Mesenchymal stem cell (in vitro differentiated cells and primary cell): Measurements from ENCODE around the gene DCAF12.
A peak's percentile ranks its signal among the peaks of the same experiment; 100 is the strongest.

Source experiments
- DNase-seq: peaks from one replicate; pipeline ENCODE4 v3.0.0-alpha.2; 2013
- H2AFZ ChIP-seq: one replicate; pipeline ENCODE4 v1.6.1; 2013; ENCODE audit warnings: low read depth, mild to moderate bottlenecking, control low read depth, inconsistent platforms, low read length, moderate library complexity
- H2AK5ac ChIP-seq: 2 replicates; pipeline ENCODE4 v1.6.1; 2013; ENCODE audit warnings: low read length, moderate library complexity, mild to moderate bottlenecking, inconsistent platforms; ENCODE audit not compliant: severe bottlenecking
- H2BK120ac ChIP-seq: one replicate; pipeline ENCODE4 v1.6.1; 2013; ENCODE audit warnings: low read depth, mild to moderate bottlenecking, inconsistent platforms, low read length, moderate library complexity
- H2BK12ac ChIP-seq, 2 experiments: one replicate each; pipeline ENCODE4 v1.6.1; 2013; ENCODE audit warnings: inconsistent platforms in 2 of 2, low read length in 2 of 2, mild to moderate bottlenecking in 2 of 2, moderate library complexity in 2 of 2, control low read depth in 1 of 2
- H2BK15ac ChIP-seq: one replicate; pipeline ENCODE4 v1.6.1; 2013; ENCODE audit warnings: mild to moderate bottlenecking, low read depth, inconsistent platforms; ENCODE audit not compliant: poor library complexity, severe bottlenecking
- H2BK5ac ChIP-seq: 2 replicates; pipeline ENCODE4 v1.6.1; 2013; ENCODE audit warnings: low read depth, mild to moderate bottlenecking, low read length, control low read depth, inconsistent platforms; ENCODE audit not compliant: poor library complexity, severe bottlenecking
- H3K14ac ChIP-seq, 2 experiments: one replicate each; pipeline ENCODE4 v1.6.1; 2013; ENCODE audit warnings: inconsistent platforms in 2 of 2, low read length in 2 of 2, control low read depth in 1 of 2, mild to moderate bottlenecking in 1 of 2, moderate library complexity in 1 of 2
- H3K18ac ChIP-seq, 2 experiments: one replicate each; pipeline ENCODE4 v1.6.1; 2013; ENCODE audit warnings: inconsistent platforms in 2 of 2, low read length in 2 of 2, control low read depth in 1 of 2, low read depth in 1 of 2, mild to moderate bottlenecking in 1 of 2
- H3K23ac ChIP-seq, 2 experiments: one replicate each; pipeline ENCODE4 v1.6.1; 2013; ENCODE audit warnings: inconsistent platforms in 2 of 2, low read length in 2 of 2, mild to moderate bottlenecking in 2 of 2, moderate library complexity in 2 of 2, control low read depth in 1 of 2
- H3K27ac ChIP-seq: 2 replicates; pipeline ENCODE4 v1.5.1; 2013; ENCODE audit warnings: mild to moderate bottlenecking, moderate library complexity, low read length, control low read depth, inconsistent platforms; ENCODE audit not compliant: poor library complexity, severe bottlenecking
- H3K27me3 ChIP-seq, 2 experiments: 2 replicates each; pipeline versions ENCODE4 v1.6.1 to v1.7.0; 2013; ENCODE audit warnings: low read length in 2 of 2, mild to moderate bottlenecking in 2 of 2, moderate library complexity in 2 of 2, control low read depth in 1 of 2, inconsistent platforms in 1 of 2; ENCODE audit not compliant: control insufficient read depth in 1 of 2, insufficient read depth in 1 of 2
- H3K36me3 ChIP-seq, 2 experiments: 2 replicates each; pipeline versions ENCODE4 v1.6.1 to v1.7.0; 2013; ENCODE audit warnings: low read length in 2 of 2, control low read depth in 1 of 2, inconsistent platforms in 1 of 2, low read depth in 1 of 2, mild to moderate bottlenecking in 1 of 2; ENCODE audit not compliant: insufficient read depth in 2 of 2, control insufficient read depth in 1 of 2
- H3K4ac ChIP-seq, 2 experiments: one replicate each; pipeline ENCODE4 v1.6.1; 2013; ENCODE audit warnings: inconsistent platforms in 2 of 2, low read length in 2 of 2, mild to moderate bottlenecking in 2 of 2, moderate library complexity in 2 of 2, control low read depth in 1 of 2, low read depth in 1 of 2
- H3K4me1 ChIP-seq: 2 replicates; pipeline ENCODE4 v1.6.1; 2013; ENCODE audit warnings: low read depth, low read length, control low read depth; ENCODE audit not compliant: control insufficient read depth, insufficient read depth
- H3K4me2 ChIP-seq: 2 replicates; pipeline ENCODE4 v1.6.1; 2013; ENCODE audit warnings: low read length, mild to moderate bottlenecking, inconsistent platforms; ENCODE audit not compliant: poor library complexity, severe bottlenecking
- H3K4me3 ChIP-seq, 2 experiments: 2 replicates each; pipeline versions ENCODE4 v1.5.1 to v1.7.0; 2013; ENCODE audit warnings: low read length in 2 of 2, mild to moderate bottlenecking in 2 of 2, control low read depth in 1 of 2, low read depth in 1 of 2; ENCODE audit not compliant: insufficient read depth in 1 of 2
- H3K79me1 ChIP-seq: replicated peaks from 2 replicates; pipeline ENCODE4 v1.6.1; 2013; ENCODE audit warnings: mild to moderate bottlenecking, control low read depth, low read length, inconsistent platforms; ENCODE audit not compliant: poor library complexity, severe bottlenecking
- H3K9ac ChIP-seq: 2 replicates; pipeline ENCODE4 v1.7.0; 2013; ENCODE audit warnings: mild to moderate bottlenecking, low read length, moderate library complexity
- H3K9me3 ChIP-seq: 2 replicates; pipeline ENCODE4 v1.7.0; 2013; ENCODE audit warnings: mild to moderate bottlenecking, low read length; ENCODE audit not compliant: control insufficient read depth
- H4K8ac ChIP-seq: one replicate; pipeline ENCODE4 v1.6.1; 2013; ENCODE audit warnings: inconsistent platforms, mild to moderate bottlenecking, low read length, moderate library complexity
- H4K91ac ChIP-seq: one replicate; pipeline ENCODE4 v1.6.1; 2013; ENCODE audit warnings: mild to moderate bottlenecking, low read length, inconsistent platforms
- WGBS: methylation state at CpG from one replicate; pipeline ENCODE4 v1.1.7; 2013; ENCODE audit warnings: mixed read lengths; 5-methylcytosine and 5-hydroxymethylcytosine counted together

Gene DCAF12

GRCh38 chr9:34072868-34073590, 53.5 kb downstream of the DCAF12 start:
- Histone ChIP-seq H2BK120ac (peak overlapping the region; percentile 51), H2AFZ (peak overlapping the region; percentile 46), H3K14ac (no peak overlapping the region), H2BK5ac (peak overlapping the region; percentile 73), H3K9me3 (no peaks in the 10 kb centered on the region), H3K36me3 (no peaks in the 10 kb centered on the region), H2BK15ac (no peak overlapping the region), H4K8ac (peak overlapping the region; percentile 29), H3K4me1 (peaks cover 15% of the 10 kb centered on the region), H2BK12ac (peak overlapping the region in 1 of 2 experiments; percentile 17), H3K23ac (no peak overlapping the region), H3K4ac (peak overlapping the region in 1 of 2 experiments; percentile 87), H3K9ac (peak overlapping the region; percentile 27), H3K4me3 (no peak overlapping the region), H3K27me3 (no peaks in the 10 kb centered on the region), H3K27ac (peak overlapping the region; percentile 93), H3K79me1 (no peaks in the 10 kb centered on the region), H4K91ac (no peak overlapping the region), H3K18ac (peak overlapping the region in 1 of 2 experiments; percentile 31), H2AK5ac (peak overlapping the region; percentile 91), H3K4me2 (peak overlapping the region; percentile 3)
- DNase-seq: peak; percentile 83
- WGBS: 36% methylated on average over 5 of the region's 5 CpGs

GRCh38 chr9:34072410-34072809, 54.1 kb downstream of the DCAF12 start:
- Histone ChIP-seq H2BK15ac (no peak overlapping the region), H3K79me1 (no peaks in the 10 kb centered on the region), H2BK12ac (peak overlapping the region in 1 of 2 experiments; percentile 17), H2BK120ac (peak overlapping the region; percentile 51), H2AFZ (peak overlapping the region; percentile 29), H3K4ac (peak overlapping the region in 1 of 2 experiments; percentile 58), H2BK5ac (peak overlapping the region; percentile 49), H3K18ac (peak overlapping the region in 1 of 2 experiments; percentile 31), H3K4me1 (peaks cover 15% of the 10 kb centered on the region), H3K9me3 (no peaks in the 10 kb centered on the region), H4K8ac (peak overlapping the region; percentile 77), H3K36me3 (no peaks in the 10 kb centered on the region), H3K4me2 (no peak overlapping the region), H3K23ac (no peak overlapping the region), H4K91ac (no peak overlapping the region), H3K27me3 (no peaks in the 10 kb centered on the region), H3K9ac (peak overlapping the region; percentile 27), H3K14ac (no peak overlapping the region), H2AK5ac (peak overlapping the region; percentile 91), H3K27ac (peak overlapping the region; percentile 93), H3K4me3 (no peak overlapping the region)
- 93% methylated on average over 2 of the region's 2 CpGs for WGBS
- DNase-seq: no peak

GRCh38 chr9:34070606-34071324, 55.7 kb downstream of the DCAF12 start:
- no peak overlapping the region for H3K4me2 ChIP-seq
- H3K9me3 ChIP-seq: no peaks in the 10 kb centered on the region
- H2BK5ac ChIP-seq: no peak overlapping the region
- H4K8ac ChIP-seq: no peak overlapping the region
- no peaks in the 10 kb centered on the region for H3K79me1 ChIP-seq
- H3K4ac ChIP-seq: no peak overlapping the region
- no peak overlapping the region for H3K27ac ChIP-seq
- H2BK15ac ChIP-seq: no peak overlapping the region
- H2BK12ac ChIP-seq: no peak overlapping the region
- H3K18ac ChIP-seq: no peak overlapping the region
- no peak overlapping the region for H3K4me3 ChIP-seq
- H3K27me3 ChIP-seq: no peaks in the 10 kb centered on the region
- H2BK120ac ChIP-seq: no peak overlapping the region
- no peak overlapping the region for H3K14ac ChIP-seq
- peaks cover 15% of the 10 kb centered on the region for H3K4me1 ChIP-seq
- H3K9ac ChIP-seq: no peak overlapping the region
- no peak overlapping the region for H3K23ac ChIP-seq
- no peaks in the 10 kb centered on the region for H3K36me3 ChIP-seq
- H2AFZ ChIP-seq: no peak overlapping the region
- no peak overlapping the region for H2AK5ac ChIP-seq
- H4K91ac ChIP-seq: no peak overlapping the region
- 88% methylated on average over 5 of the region's 5 CpGs for WGBS
- DNase-seq: no peak

- H3K4me2 ChIP-seq: no peak overlapping the region
Measured at GRCh38 chr9:34069831-34070230, 56.7 kb downstream of the DCAF12 start.

More at GRCh38 chr9:34069831-34070230, 56.7 kb downstream of the DCAF12 start:
- WGBS: 86% methylated on average over 4 of the region's 6 CpGs
- Histone ChIP-seq H2BK120ac (no peak overlapping the region), H3K14ac (no peak overlapping the region), H4K91ac (no peak overlapping the region), H2BK15ac (no peak overlapping the region), H4K8ac (no peak overlapping the region), H3K9me3 (no peaks in the 10 kb centered on the region), H2AK5ac (no peak overlapping the region), H3K4me3 (no peak overlapping the region), H3K4ac (no peak overlapping the region), H3K4me1 (peaks cover 15% of the 10 kb centered on the region), H3K27me3 (no peaks in the 10 kb centered on the region), H2AFZ (no peak overlapping the region), H3K27ac (no peak overlapping the region), H2BK5ac (no peak overlapping the region), H3K9ac (no peak overlapping the region), H3K18ac (no peak overlapping the region), H3K36me3 (no peaks in the 10 kb centered on the region), H3K23ac (no peak overlapping the region), H2BK12ac (no peak overlapping the region), H3K79me1 (no peaks in the 10 kb centered on the region)
- DNase-seq: no peak
